Lower leg skin (tissue), 4 donors: Measurements from ENCODE around the gene NDUFS1. TPM values are rescaled to one million over a fixed set of nuclear protein-coding genes. Genes with fewer than 3 reads are reported as not detected.

Experiments
- DNase-seq, 2 donors: peaks; one replicate each; pipeline ENCODE4 v3.0.0-alpha.2; 2019; ENCODE audit warnings: low spot score in 2 of 2
- H3K4me3 ChIP-seq: fragments of 200-600 bp; sonication (generic); 2 replicates; pipeline ENCODE4 v1.5.1; 2017; ENCODE audit warnings: mild to moderate bottlenecking, low read depth; ENCODE audit not compliant: poor library complexity, severe bottlenecking
- CTCF ChIP-seq, 3 donors: fragments of 450-650 bp; IDR thresholded peaks; one replicate each; pipeline ENCODE4 v1.5.1; 2016; ENCODE audit warnings: antibody characterized with exemption in 3 of 3, mild to moderate bottlenecking in 3 of 3, moderate library complexity in 2 of 3
- POLR2A ChIP-seq, 2 donors: fragments of 450-650 bp; IDR thresholded peaks; one replicate each; pipeline ENCODE4 v1.6.1; 2016 to 2017; ENCODE audit warnings: antibody characterized with exemption in 2 of 2, mild to moderate bottlenecking in 1 of 2, moderate library complexity in 1 of 2
- WGBS, 2 donors: methylation state at CpG; one replicate each; pipeline ENCODE4 v1.1.5; 2018; 5-methylcytosine and 5-hydroxymethylcytosine counted together
- intact Hi-C: fragments of 100-400 bp; cut with DNase I; formaldehyde crosslinking; loops from one replicate; pipeline ENCODE4 v1.15.0; 2023; ENCODE audit warnings: low total_unique reads
- total RNA-seq, 4 donors: library from RNA; depleted of rRNA; stranded (reverse); fragments of >200 nt; gene quantifications; one replicate each; pipeline ENCODE4 v1.1.0, GENCODE V29; 2016

Gene NDUFS1
- total RNA-seq, 4 donors from 2014 or later: 62.5 to 105 (median 79.9) TPM

- no peak overlapping the region for H3K4me3 ChIP-seq
- intact Hi-C loops: no loop called here
- WGBS, 2 donors: 90 to 93% methylated on average over 21 of the region's 21 CpGs
- no peak for TF ChIP-seq POLR2A (IDR thresholded peaks at IDR 0.05)
- TF ChIP-seq CTCF (IDR thresholded peaks at IDR 0.05): no peak
- no peak for DNase-seq
Observed at GRCh38 chr2:206116278-206116677, 43.0 kb downstream of the NDUFS1 start.

GRCh38 chr2:206115026-206115578 lies 44.1 kb downstream of the NDUFS1 start:
- intact Hi-C loops: no loop called here
- 88 to 95% methylated on average over 3 of the region's 3 CpGs for WGBS, 2 donors
- no peak for TF ChIP-seq POLR2A (IDR thresholded peaks at IDR 0.05)
- TF ChIP-seq CTCF (IDR thresholded peaks at IDR 0.05): no peak
- no peak overlapping the region for H3K4me3 ChIP-seq
- no peak for DNase-seq

DNA sequence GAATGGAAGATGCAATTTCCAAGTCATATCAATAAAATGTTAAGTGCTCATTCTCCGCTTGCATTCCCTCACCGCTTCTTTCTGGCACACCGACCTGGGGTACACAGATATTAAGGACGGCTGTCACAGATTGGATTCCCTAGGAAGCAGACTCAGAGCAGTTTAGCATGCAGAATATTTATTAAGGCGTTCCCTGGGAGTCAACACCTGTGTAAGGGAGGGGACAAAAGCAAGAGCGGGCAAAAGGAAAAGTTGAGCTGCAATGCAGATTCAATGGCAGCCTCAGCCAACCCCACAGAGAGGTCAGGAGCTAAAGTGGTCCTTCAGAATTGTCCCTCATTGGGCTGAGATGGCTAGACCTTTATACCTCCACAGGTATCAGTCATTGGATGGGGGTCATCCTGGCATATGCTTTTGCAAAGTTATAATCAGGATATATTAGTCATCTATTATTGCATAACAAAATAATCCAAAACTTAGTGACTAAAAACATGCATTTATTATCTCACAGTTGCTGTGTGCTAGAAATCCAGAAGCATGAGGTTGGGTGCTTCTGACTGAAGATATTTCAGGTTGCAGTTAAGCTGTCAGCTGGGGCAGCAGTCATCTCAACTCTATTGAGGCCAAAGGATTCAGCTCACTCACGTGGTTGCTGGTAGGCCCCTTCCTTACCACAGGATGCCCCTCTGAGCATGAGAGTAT lies 46.2 kb downstream of the NDUFS1 start:
- DNase-seq: no peak
- intact Hi-C loops: no loop called here
- 91 to 93% methylated on average over 7 of the region's 7 CpGs for WGBS, 2 donors
- no peak for TF ChIP-seq POLR2A (IDR thresholded peaks at IDR 0.05)
- no peak for TF ChIP-seq CTCF (IDR thresholded peaks at IDR 0.05)
- no peak overlapping the region for H3K4me3 ChIP-seq

GRCh38 chr2:206112108-206112507 lies 47.1 kb downstream of the NDUFS1 start:
- intact Hi-C loops: no loop called here
- H3K4me3 ChIP-seq: no peak overlapping the region
- no peak for DNase-seq
- 94 to 97% methylated on average over 3 of the region's 3 CpGs for WGBS, 2 donors
- TF ChIP-seq POLR2A (IDR thresholded peaks at IDR 0.05) (no peak), CTCF (IDR thresholded peaks at IDR 0.05) (no peak)

- no peak for DNase-seq
- intact Hi-C loops: no loop called here
- WGBS, 2 donors: 78 to 79% methylated on average over 7 of the region's 7 CpGs
- no peak overlapping the region for H3K4me3 ChIP-seq
- TF ChIP-seq CTCF (IDR thresholded peaks at IDR 0.05): no peak
- no peak for TF ChIP-seq POLR2A (IDR thresholded peaks at IDR 0.05)
Observed at GRCh38 chr2:206108713-206109112, 50.5 kb downstream of the NDUFS1 start.
